IgD-negative memory B cell (primary cell): Measurements from ENCODE around the gene ADAP1. TPM values are rescaled to one million over a fixed set of nuclear protein-coding genes. Genes with fewer than 3 reads are reported as not detected.
A peak's percentile ranks its signal among the peaks of the same experiment; 100 is the strongest.

ENCODE experiments used
- H3K27ac Mint-ChIP-seq, 3 donors: one replicate each; pipeline ENCODE4 v1.8.0; 2020 to 2022; ENCODE audit warnings: mild to moderate bottlenecking in 3 of 3, mixed read lengths in 3 of 3, moderate library complexity in 1 of 3
- H3K27me3 Mint-ChIP-seq: one replicate; pipeline ENCODE4 v1.8.0; 2021; ENCODE audit warnings: mixed read lengths
- H3K36me3 Mint-ChIP-seq: one replicate; pipeline ENCODE4 v1.8.0; 2020; ENCODE audit warnings: mild to moderate bottlenecking, mixed read lengths
- H3K4me1 Mint-ChIP-seq, 3 donors: one replicate each; pipeline ENCODE4 v1.8.0; 2020 to 2022; ENCODE audit warnings: mixed read lengths in 3 of 3, mild to moderate bottlenecking in 1 of 3
- H3K4me3 Mint-ChIP-seq, 4 donors: one replicate each; pipeline ENCODE4 v1.8.0; 2020 to 2022; ENCODE audit warnings: mild to moderate bottlenecking in 4 of 4, mixed read lengths in 4 of 4, moderate library complexity in 3 of 4
- H3K9me3 Mint-ChIP-seq, 3 donors: one replicate each; pipeline ENCODE4 v1.8.0; 2020 to 2021; ENCODE audit warnings: mixed read lengths in 3 of 3, mild to moderate bottlenecking in 1 of 3
- polyA plus RNA-seq: library from polyadenylated mRNA; unstranded; fragments of 300-500 nt; fragmentation: Illumina TruSeq; gene quantifications from one replicate; pipeline ENCODE4 v1.2.3, GENCODE V29; 2021

ADAP1 gene
- polyA plus RNA-seq, 1 donor from 2014 or later: 6.4 TPM

- peaks cover 3% of the 10 kb centered on the region for H3K36me3 Mint-ChIP-seq
- H3K4me3 Mint-ChIP-seq: no peak overlapping the region
- no peaks in the 10 kb centered on the region for H3K9me3 Mint-ChIP-seq
- no peaks in the 10 kb centered on the region for H3K4me1 Mint-ChIP-seq
- H3K27me3 Mint-ChIP-seq: peaks cover 1% of the 10 kb centered on the region
- no peak overlapping the region for H3K27ac Mint-ChIP-seq
These were observed 52.9 kb downstream of the ADAP1 start for GRCh38 chr7:901388-902154.

- peaks cover 8% of the 10 kb centered on the region for H3K36me3 Mint-ChIP-seq
- no peak overlapping the region for H3K27ac Mint-ChIP-seq
- no peaks in the 10 kb centered on the region for H3K4me1 Mint-ChIP-seq
- H3K27me3 Mint-ChIP-seq: peaks cover 1% of the 10 kb centered on the region
- H3K9me3 Mint-ChIP-seq: no peaks in the 10 kb centered on the region
- H3K4me3 Mint-ChIP-seq: no peak overlapping the region
These were observed 53.5 kb downstream of the ADAP1 start for GRCh38 chr7:901041-901387.

GRCh38 chr7:900331-901040 is 54.0 kb downstream of the ADAP1 start:
- Mint-ChIP-seq H3K4me3 (no peak overlapping the region), H3K36me3 (peaks cover 9% of the 10 kb centered on the region), H3K27me3 (peaks cover 1% of the 10 kb centered on the region), H3K9me3 (no peaks in the 10 kb centered on the region), H3K4me1 (no peaks in the 10 kb centered on the region), H3K27ac (no peak overlapping the region)

GRCh38 chr7:899806-900205 is 54.7 kb downstream of the ADAP1 start:
- no peaks in the 10 kb centered on the region for H3K9me3 Mint-ChIP-seq
- no peaks in the 10 kb centered on the region for H3K4me1 Mint-ChIP-seq
- peaks cover 12% of the 10 kb centered on the region for H3K36me3 Mint-ChIP-seq
- H3K4me3 Mint-ChIP-seq: peak overlapping the region in 2 of 4 donors; percentile 60 to 79
- H3K27ac Mint-ChIP-seq: peak overlapping the region in 1 of 3 donors; percentile 93
- H3K27me3 Mint-ChIP-seq: no peaks in the 10 kb centered on the region

GRCh38 chr7:898855-899681 is 55.4 kb downstream of the ADAP1 start:
- no peaks in the 10 kb centered on the region for H3K9me3 Mint-ChIP-seq
- H3K4me3 Mint-ChIP-seq: peak overlapping the region in 1 of 4 donors; percentile 79
- no peaks in the 10 kb centered on the region for H3K27me3 Mint-ChIP-seq
- no peaks in the 10 kb centered on the region for H3K4me1 Mint-ChIP-seq
- H3K36me3 Mint-ChIP-seq: peaks cover 12% of the 10 kb centered on the region
- peak overlapping the region in 1 of 3 donors; percentile 93 for H3K27ac Mint-ChIP-seq

GRCh38 chr7:898460-898854 is 56.0 kb downstream of the ADAP1 start:
- H3K9me3 Mint-ChIP-seq: no peaks in the 10 kb centered on the region
- no peaks in the 10 kb centered on the region for H3K27me3 Mint-ChIP-seq
- H3K36me3 Mint-ChIP-seq: peaks cover 12% of the 10 kb centered on the region
- no peak overlapping the region for H3K4me3 Mint-ChIP-seq
- no peak overlapping the region for H3K27ac Mint-ChIP-seq
- H3K4me1 Mint-ChIP-seq: no peaks in the 10 kb centered on the region

- peaks cover 12% of the 10 kb centered on the region for H3K36me3 Mint-ChIP-seq
- H3K27ac Mint-ChIP-seq: no peak overlapping the region
- no peaks in the 10 kb centered on the region for H3K9me3 Mint-ChIP-seq
- H3K4me3 Mint-ChIP-seq: no peak overlapping the region
- H3K4me1 Mint-ChIP-seq: no peaks in the 10 kb centered on the region
- no peaks in the 10 kb centered on the region for H3K27me3 Mint-ChIP-seq
These were observed 56.6 kb downstream of the ADAP1 start for GRCh38 chr7:897771-898376.

- H3K9me3 Mint-ChIP-seq: no peaks in the 10 kb centered on the region
- no peaks in the 10 kb centered on the region for H3K27me3 Mint-ChIP-seq
- H3K4me1 Mint-ChIP-seq: peaks cover 0 to 4% (median 0%) of the 10 kb centered on the region in 3 donors
- peaks cover 12% of the 10 kb centered on the region for H3K36me3 Mint-ChIP-seq
- no peak overlapping the region for H3K27ac Mint-ChIP-seq
- no peak overlapping the region for H3K4me3 Mint-ChIP-seq
These were observed 57.4 kb downstream of the ADAP1 start for GRCh38 chr7:897086-897485.

GRCh38 chr7:896346-897075 is 58.0 kb downstream of the ADAP1 start:
- H3K4me3 Mint-ChIP-seq: no peak overlapping the region
- peaks cover 12% of the 10 kb centered on the region for H3K36me3 Mint-ChIP-seq

GRCh38 chr7:895451-896052 is 58.9 kb downstream of the ADAP1 start:
- Mint-ChIP-seq H3K36me3 (peaks cover 12% of the 10 kb centered on the region), H3K4me3 (no peak overlapping the region), H3K27me3 (no peaks in the 10 kb centered on the region), H3K9me3 (no peaks in the 10 kb centered on the region), H3K4me1 (peaks cover 0 to 4% (median 0%) of the 10 kb centered on the region in 3 donors), H3K27ac (peak overlapping the region in 1 of 3 donors; percentile 31)

More at GRCh38 chr7:896346-897075, 58.0 kb downstream of the ADAP1 start:
- H3K27ac Mint-ChIP-seq: peak overlapping the region in 1 of 3 donors; percentile 31
- peaks cover 0 to 4% (median 0%) of the 10 kb centered on the region in 3 donors for H3K4me1 Mint-ChIP-seq
- no peaks in the 10 kb centered on the region for H3K9me3 Mint-ChIP-seq
- H3K27me3 Mint-ChIP-seq: no peaks in the 10 kb centered on the region

GRCh38 chr7:894927-895450 is 59.5 kb downstream of the ADAP1 start:
- peaks cover 12% of the 10 kb centered on the region for H3K36me3 Mint-ChIP-seq
- no peaks in the 10 kb centered on the region for H3K27me3 Mint-ChIP-seq
- H3K4me3 Mint-ChIP-seq: no peak overlapping the region
- H3K27ac Mint-ChIP-seq: no peak overlapping the region
- no peaks in the 10 kb centered on the region for H3K9me3 Mint-ChIP-seq
- peaks cover 0 to 4% (median 0%) of the 10 kb centered on the region in 3 donors for H3K4me1 Mint-ChIP-seq

- Mint-ChIP-seq H3K27ac (no peak overlapping the region), H3K36me3 (peaks cover 12% of the 10 kb centered on the region), H3K27me3 (no peaks in the 10 kb centered on the region), H3K4me1 (peaks cover 0 to 4% (median 0%) of the 10 kb centered on the region in 3 donors), H3K4me3 (no peak overlapping the region), H3K9me3 (no peaks in the 10 kb centered on the region)
These were observed 60.2 kb downstream of the ADAP1 start for GRCh38 chr7:894164-894867.

- H3K4me3 Mint-ChIP-seq: no peak overlapping the region
- no peak overlapping the region for H3K27ac Mint-ChIP-seq
- no peaks in the 10 kb centered on the region for H3K9me3 Mint-ChIP-seq
- H3K27me3 Mint-ChIP-seq: no peaks in the 10 kb centered on the region
- H3K4me1 Mint-ChIP-seq: peaks cover 0 to 4% (median 0%) of the 10 kb centered on the region in 3 donors
- peaks cover 12% of the 10 kb centered on the region for H3K36me3 Mint-ChIP-seq
These were observed 60.8 kb downstream of the ADAP1 start for GRCh38 chr7:893686-894085.
